ENCODE results near the gene CD177. TPM values are rescaled to one million over a fixed set of nuclear protein-coding genes. Genes with fewer than 3 reads are reported as not detected.
A peak's percentile ranks its signal among the peaks of the same experiment; 100 is the strongest.
"Not testable (repeated sequence)": the region's sequence is repeated elsewhere in the genome, so short reads cannot be mapped to it uniquely, and the experiment has no call there.

The CD177 gene
- total RNA-seq, 1 experiment from 2014 or later, result not detected

- intact Hi-C loops (cut with micrococcal nuclease), result no loop called here
- BruUV-seq (replicated peaks), result no TSS peak
- H3K4me2 ChIP-seq (ENCODE audit: low read length), result no peak overlapping the region
- POLR2A ChIA-PET, result no interaction called here
- H4K20me1 ChIP-seq (ENCODE audit: insufficient read depth), result no peaks in the 10 kb centered on the region
- RAD21 ChIA-PET (ENCODE audit: low non-redundant PET in 1 of 2, low total read pairs in 2 of 2, uncharacterized antibody in 2 of 2, unreplicated experiment in 2 of 2), result no interaction called here
- CTCF ChIA-PET, result no interaction called here
- H3K4me3 ChIP-seq (replicated peaks in 1 of 2; ENCODE audit: low read depth in 1 of 2, low read length in 2 of 2), result no peak overlapping the region
- ATAC-seq, result no peak
- no peaks in the 10 kb centered on the region for H3K36me3 ChIP-seq (ENCODE audit: control insufficient read depth in 1 of 2, insufficient read depth in 2 of 2, low read length in 2 of 2)
- H2AFZ ChIP-seq (ENCODE audit: low read depth, low read length, poor library complexity, severe bottlenecking), result no peak overlapping the region
- no peak overlapping the region for H3K27ac ChIP-seq (ENCODE audit: low read depth, low read length)
- H3K9ac ChIP-seq (ENCODE audit: low read length), result no peak overlapping the region
- H3K79me2 ChIP-seq (ENCODE audit: insufficient read depth, low read length), result no peaks in the 10 kb centered on the region
- H3K27me3 ChIP-seq (ENCODE audit: insufficient read depth, low read length), result no peaks in the 10 kb centered on the region
- H3K9me3 ChIP-seq (ENCODE audit: control insufficient read depth in 1 of 2, insufficient read depth in 1 of 2, low read depth in 1 of 2, low read length in 2 of 2), result no peaks in the 10 kb centered on the region
- no peaks in the 10 kb centered on the region for H3K9me2 ChIP-seq (ENCODE audit: insufficient read depth)
- DNase-seq (ENCODE audit: low read depth, low spot score), result no peak
- no peaks in the 10 kb centered on the region for H3K4me1 ChIP-seq (ENCODE audit: control insufficient read depth in 1 of 2, insufficient read depth in 2 of 2, low read length in 2 of 2)
- TF ChIP-seq, protein P1, sequence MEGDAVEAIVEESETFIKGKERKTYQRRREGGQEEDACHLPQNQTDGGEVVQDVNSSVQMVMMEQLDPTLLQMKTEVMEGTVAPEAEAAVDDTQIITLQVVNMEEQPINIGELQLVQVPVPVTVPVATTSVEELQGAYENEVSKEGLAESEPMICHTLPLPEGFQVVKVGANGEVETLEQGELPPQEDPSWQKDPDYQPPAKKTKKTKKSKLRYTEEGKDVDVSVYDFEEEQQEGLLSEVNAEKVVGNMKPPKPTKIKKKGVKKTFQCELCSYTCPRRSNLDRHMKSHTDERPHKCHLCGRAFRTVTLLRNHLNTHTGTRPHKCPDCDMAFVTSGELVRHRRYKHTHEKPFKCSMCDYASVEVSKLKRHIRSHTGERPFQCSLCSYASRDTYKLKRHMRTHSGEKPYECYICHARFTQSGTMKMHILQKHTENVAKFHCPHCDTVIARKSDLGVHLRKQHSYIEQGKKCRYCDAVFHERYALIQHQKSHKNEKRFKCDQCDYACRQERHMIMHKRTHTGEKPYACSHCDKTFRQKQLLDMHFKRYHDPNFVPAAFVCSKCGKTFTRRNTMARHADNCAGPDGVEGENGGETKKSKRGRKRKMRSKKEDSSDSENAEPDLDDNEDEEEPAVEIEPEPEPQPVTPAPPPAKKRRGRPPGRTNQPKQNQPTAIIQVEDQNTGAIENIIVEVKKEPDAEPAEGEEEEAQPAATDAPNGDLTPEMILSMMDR (IDR thresholded peaks at IDR 0.05 in 2 of 3, conservative IDR thresholded peaks at IDR 0.05 in 1 of 3; ENCODE audit: borderline replicate concordance in 1 of 3, insufficient read depth in 1 of 3, low read depth in 2 of 3, low read length in 2 of 3), result no peak
- TF ChIP-seq, protein P2, sequence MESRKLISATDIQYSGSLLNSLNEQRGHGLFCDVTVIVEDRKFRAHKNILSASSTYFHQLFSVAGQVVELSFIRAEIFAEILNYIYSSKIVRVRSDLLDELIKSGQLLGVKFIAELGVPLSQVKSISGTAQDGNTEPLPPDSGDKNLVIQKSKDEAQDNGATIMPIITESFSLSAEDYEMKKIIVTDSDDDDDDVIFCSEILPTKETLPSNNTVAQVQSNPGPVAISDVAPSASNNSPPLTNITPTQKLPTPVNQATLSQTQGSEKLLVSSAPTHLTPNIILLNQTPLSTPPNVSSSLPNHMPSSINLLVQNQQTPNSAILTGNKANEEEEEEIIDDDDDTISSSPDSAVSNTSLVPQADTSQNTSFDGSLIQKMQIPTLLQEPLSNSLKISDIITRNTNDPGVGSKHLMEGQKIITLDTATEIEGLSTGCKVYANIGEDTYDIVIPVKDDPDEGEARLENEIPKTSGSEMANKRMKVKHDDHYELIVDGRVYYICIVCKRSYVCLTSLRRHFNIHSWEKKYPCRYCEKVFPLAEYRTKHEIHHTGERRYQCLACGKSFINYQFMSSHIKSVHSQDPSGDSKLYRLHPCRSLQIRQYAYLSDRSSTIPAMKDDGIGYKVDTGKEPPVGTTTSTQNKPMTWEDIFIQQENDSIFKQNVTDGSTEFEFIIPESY (IDR thresholded peaks at IDR 0.05; ENCODE audit: extremely low read depth, insufficient replicate concordance, low read length), result no peak
- TF ChIP-seq RAD21 (IDR thresholded peaks at IDR 0.05; ENCODE audit: low read depth) (no peak), POLR2A (IDR thresholded peaks at IDR 0.05; ENCODE audit: borderline replicate concordance, extremely low read depth, insufficient read depth, insufficient read length) (no peak), TCF7L2 (IDR thresholded peaks at IDR 0.05; ENCODE audit: borderline replicate concordance, extremely low read depth, insufficient read depth, insufficient read length) (no peak), REST (IDR thresholded peaks at IDR 0.05; ENCODE audit: low read depth) (no peak)
These were observed 780 bp downstream of the CD177 start for GRCh38 chr19:43354305-43354627.

DNA sequence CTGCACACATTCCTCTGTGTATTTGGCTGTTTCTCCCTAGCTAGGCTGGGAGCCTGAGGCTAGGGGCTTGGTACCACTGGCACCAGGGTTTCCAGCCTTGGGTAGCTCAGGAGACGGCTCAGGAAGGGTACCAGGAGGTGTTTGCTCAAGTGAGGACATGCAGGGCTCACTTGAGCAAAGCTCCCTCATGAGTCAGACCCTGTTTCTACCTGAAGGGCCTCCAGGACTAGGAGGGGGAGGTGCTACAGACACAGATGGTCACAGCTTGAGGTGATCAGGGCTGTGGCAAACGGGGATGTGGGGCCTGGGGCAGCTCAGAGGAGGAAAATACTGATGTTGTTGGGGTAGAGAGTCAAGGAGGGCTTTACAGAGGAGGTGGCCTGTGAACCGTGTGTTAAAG, 3.3 kb downstream of the CD177 start:
- H3K9ac ChIP-seq (ENCODE audit: low read length); CTCF ChIA-PET; H3K4me1 ChIP-seq (ENCODE audit: control insufficient read depth in 1 of 2, insufficient read depth in 2 of 2, low read length in 2 of 2); H3K9me3 ChIP-seq (ENCODE audit: control insufficient read depth in 1 of 2, insufficient read depth in 1 of 2, low read depth in 1 of 2, low read length in 2 of 2); H2AFZ ChIP-seq (ENCODE audit: low read depth, low read length, poor library complexity, severe bottlenecking); RAD21 ChIA-PET (ENCODE audit: low non-redundant PET in 1 of 2, low total read pairs in 2 of 2, uncharacterized antibody in 2 of 2, unreplicated experiment in 2 of 2); DNase-seq (ENCODE audit: low read depth, low spot score); H3K9me2 ChIP-seq (ENCODE audit: insufficient read depth); H3K4me3 ChIP-seq (replicated peaks in 1 of 2; ENCODE audit: low read depth in 1 of 2, low read length in 2 of 2); POLR2A ChIA-PET; BruUV-seq (replicated peaks); H3K4me2 ChIP-seq (ENCODE audit: low read length); H3K27ac ChIP-seq (ENCODE audit: low read depth, low read length); H4K20me1 ChIP-seq (ENCODE audit: insufficient read depth); H3K79me2 ChIP-seq (ENCODE audit: insufficient read depth, low read length); H3K27me3 ChIP-seq (ENCODE audit: insufficient read depth, low read length); intact Hi-C loops (cut with micrococcal nuclease); H3K36me3 ChIP-seq (ENCODE audit: control insufficient read depth in 1 of 2, insufficient read depth in 2 of 2, low read length in 2 of 2): not testable (repeated sequence)
- peak; percentile 42 for ATAC-seq
